NK-92 treated with Interleukin-12 subunit alpha and Interleukin-12 subunit beta, amount 100 ng/mL, for 24 hours (cell line): ENCODE measurements around the gene TSPAN14.
A peak's percentile ranks its signal among the peaks of the same experiment; 100 is the strongest.

Source experiments
- DNase-seq: peaks from one replicate; lab custom pipeline; 2025; lab: John Stamatoyannopoulos, UW

TSPAN14 gene

GRCh38 chr10:80487791-80488538, 33.9 kb downstream of the TSPAN14 start:
- DNase-seq, result peak; percentile 82

DNA sequence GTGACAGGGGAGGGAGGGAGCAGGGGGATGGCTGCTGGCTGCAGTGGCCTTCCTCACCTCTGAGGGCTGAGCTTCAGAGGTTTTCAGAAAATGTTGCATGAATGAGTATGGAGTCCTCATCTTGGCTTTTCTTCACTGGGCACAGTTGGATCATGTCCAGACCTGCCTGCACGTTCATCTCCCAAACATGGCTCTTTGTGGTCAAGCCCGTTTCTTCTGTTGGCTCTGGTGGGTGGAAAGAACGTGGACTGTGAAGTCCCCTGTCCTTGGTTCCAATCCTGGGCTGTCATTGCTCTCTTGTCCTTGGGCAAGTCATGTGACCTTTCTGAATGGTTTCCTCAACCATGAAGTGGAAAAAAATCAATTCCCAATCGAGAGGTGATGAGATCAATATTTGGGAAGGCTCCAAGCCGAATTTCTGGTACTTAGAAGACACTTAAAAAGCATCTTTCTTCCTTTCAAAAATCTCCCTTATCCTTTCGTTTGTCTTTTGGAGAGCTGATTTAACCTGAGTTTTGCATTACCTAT, 34.5 kb downstream of the TSPAN14 start:
- no peak for DNase-seq

DNA sequence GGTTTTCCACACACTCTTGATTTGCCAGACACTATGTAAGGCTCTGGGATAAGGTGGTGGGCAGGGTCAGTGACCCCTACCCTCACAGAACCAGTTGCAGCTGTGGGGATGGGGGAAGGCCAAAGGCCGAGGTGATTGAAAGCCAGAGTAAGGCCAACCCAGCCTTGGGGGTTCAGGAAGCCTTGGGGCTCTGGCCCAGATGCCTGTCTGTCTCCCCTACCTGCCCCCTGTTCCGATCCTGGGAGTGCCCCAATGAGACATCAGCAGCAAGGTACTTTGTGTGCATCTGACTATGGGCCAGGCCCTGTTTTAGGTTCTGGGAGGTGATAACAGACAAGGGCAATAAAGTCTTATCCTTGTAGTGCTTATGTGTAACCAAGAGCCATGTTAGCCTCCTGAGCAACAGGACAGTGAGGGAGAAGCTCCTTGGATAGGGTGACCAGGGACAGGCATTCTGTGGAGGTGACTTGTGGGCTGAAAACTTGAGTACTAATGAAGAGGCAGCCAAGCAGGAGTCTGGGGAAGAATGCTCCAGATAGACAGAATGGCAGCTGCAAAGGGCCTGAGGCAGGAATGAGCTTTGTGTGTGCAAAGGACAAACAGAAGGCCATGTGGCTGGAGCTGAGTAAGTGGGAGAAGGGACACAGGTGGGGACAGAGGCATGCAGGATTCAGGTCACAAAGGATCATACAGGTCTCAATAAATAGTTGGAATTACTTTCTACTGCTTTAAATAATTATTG, 35.4 kb downstream of the TSPAN14 start:
- DNase-seq, result no peak

DNA sequence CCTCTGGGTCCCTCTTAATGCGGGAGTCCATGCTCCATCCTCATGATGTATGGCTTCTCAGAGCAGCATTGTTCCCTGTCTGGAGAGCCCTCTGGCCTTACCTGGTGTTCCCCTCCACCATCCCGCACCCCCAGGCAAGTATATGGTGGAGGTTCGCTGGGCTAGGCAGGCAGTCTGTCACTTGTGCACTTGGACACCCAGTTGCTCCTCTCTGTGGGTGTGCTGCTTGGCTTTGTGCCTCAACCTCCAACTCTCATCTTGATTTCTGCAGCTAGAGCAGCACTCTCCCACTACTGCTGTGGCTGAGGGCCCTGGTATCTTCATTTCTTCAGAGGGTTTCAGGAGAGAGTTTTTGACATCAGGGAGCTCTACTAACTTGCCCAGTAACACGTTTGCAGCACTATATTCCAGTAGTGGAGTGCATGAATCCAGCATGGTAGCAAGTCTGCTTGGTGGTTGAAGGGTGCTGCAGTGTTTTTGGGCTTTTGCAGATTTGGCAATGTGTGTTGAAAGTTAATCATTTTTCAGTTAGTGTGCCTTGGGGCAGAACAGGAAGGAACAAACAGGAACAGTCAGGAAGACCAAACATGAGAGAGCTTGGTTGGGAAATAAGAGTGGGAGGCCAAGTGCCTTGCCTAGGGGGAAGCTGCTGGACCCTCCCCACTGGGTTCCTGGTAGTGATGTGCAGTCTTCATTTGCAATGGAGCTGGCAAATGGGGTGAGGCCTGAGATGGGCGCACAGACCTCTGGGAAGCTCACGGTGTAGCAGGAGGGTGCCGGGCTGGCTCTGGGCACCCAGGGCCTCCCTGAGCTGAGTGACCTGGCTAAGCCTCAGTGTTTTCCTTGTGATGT, 37.4 kb downstream of the TSPAN14 start:
- no peak for DNase-seq

- DNase-seq, result no peak
These were observed 38.9 kb downstream of the TSPAN14 start for GRCh38 chr10:80492848-80493521.

- DNase-seq, result no peak
These were observed 39.5 kb downstream of the TSPAN14 start for GRCh38 chr10:80493522-80494051.

- no peak for DNase-seq
These were observed 42.6 kb downstream of the TSPAN14 start for GRCh38 chr10:80496555-80497172.

GRCh38 chr10:80497187-80498077, 43.3 kb downstream of the TSPAN14 start:
- peak; percentile 17 for DNase-seq

GRCh38 chr10:80498078-80498832, 44.1 kb downstream of the TSPAN14 start:
- no peak for DNase-seq

- peak; percentile 84 for DNase-seq
These were observed 45.0 kb downstream of the TSPAN14 start for GRCh38 chr10:80498833-80499741.

DNA sequence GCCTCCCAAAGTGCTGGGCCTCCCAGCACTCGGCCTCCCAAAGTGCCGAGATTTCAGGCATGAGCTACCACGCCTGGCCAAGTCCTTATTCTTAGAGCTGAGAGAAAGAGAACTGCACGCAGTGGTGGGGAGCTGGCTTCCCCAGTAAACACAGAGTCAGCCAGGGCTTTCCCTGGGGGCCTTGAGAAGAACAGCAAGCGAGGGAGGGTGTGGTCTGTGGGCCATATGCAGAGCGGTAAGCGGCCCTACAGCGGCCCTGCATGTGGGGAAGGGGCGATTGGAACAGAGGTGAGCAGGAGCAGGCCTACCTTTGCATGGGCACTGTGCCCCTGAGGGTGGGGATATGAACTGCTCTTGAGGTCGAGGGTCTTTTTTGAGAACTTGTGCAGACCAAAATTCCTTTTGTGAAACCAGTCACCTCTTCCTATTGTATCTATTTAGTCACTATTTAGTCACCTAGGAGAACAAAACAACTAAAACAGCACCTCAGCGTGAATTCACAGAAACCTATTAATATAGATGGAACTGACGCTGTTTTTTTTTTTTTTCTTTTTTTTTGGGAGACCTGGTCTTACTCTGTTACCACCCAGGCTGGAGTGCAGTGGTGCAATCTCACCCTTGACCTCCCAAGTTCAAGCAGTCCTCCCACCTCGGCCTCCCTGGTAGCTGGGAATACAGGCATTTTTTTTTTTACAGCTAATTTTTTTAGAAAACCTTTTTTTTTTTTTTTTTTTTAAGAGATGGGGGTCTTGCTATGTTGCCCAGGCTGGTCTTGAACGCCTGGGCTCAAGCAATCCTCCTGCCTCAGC, 46.7 kb downstream of the TSPAN14 start:
- DNase-seq, result no peak

- DNase-seq, result no peak
These were observed 47.3 kb downstream of the TSPAN14 start for GRCh38 chr10:80501381-80501912.

DNA sequence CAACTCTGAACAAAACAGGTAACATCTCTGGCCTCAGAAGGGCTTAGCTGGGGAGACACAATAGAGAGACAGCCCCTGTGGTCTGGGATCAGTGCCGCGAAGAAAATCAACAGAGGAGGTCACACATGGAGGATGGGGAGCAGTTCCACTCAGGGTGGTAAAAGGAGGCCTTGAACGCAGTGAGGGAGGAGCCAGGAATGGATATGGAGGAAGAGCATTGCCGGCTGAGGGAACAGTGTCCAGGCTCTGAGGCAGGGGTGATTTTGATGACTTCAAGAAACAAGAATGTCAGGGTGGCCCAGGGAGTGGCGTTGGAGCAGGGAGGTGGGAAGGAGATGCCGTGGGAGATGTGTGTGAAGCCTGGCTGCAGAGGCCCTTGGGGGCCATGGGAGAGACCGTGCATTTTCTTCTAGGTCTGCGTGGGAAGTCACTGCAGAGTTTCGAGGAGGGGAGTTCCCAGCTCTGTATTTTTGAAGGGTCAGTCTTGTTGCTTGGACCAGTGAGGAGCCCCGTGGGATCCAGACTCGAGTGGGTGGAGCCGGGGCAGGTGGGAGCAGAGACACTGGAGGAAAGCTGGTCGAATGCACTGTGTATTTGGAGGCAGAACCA, 47.9 kb downstream of the TSPAN14 start:
- no peak for DNase-seq

DNA sequence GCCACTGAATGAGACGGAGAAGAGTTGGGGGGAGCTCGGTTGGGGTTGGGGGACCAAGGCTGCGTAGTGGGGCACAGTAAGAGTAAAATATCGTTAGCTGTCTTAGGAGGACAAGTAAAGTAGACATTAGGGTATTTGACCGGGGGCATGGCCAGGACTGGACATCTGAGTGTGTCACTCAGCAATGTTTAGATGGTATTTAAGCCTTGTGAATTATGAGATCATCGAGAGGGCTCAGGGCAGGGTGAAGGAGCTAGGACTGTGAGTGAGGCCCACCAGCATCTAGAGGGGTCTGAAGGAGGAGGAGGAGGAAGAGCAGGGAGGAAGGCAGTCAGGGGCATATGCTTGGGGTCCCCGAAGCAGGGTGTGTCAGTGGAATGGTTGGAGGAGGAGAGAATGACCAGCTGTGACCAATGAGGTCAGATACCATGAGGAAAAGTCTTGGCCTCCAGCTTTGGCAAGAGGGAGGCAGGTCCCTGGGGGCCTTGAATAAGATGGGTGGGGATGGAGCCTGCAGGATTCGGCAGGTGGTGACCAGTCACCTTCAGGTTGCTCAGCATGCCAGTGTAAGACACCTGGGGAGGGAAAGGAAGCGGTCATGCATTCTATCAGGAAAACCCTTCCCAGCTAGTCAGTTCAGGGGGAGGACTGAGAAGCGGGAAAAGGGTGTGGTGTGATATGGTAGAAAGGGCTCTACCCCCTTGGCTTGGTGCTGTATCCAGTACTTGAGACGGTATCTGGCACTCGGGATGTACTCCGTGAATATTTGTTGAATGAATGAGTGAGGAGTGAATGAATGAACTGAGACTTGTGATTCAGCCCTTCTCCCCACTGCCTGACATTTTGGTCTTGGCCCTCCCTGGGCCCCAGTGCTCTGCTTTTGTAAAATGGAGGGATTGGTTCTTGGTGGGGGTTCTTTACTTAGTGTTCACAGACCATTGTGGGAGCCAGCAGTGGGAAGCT, 48.8 kb downstream of the TSPAN14 start:
- DNase-seq, result no peak

DNA sequence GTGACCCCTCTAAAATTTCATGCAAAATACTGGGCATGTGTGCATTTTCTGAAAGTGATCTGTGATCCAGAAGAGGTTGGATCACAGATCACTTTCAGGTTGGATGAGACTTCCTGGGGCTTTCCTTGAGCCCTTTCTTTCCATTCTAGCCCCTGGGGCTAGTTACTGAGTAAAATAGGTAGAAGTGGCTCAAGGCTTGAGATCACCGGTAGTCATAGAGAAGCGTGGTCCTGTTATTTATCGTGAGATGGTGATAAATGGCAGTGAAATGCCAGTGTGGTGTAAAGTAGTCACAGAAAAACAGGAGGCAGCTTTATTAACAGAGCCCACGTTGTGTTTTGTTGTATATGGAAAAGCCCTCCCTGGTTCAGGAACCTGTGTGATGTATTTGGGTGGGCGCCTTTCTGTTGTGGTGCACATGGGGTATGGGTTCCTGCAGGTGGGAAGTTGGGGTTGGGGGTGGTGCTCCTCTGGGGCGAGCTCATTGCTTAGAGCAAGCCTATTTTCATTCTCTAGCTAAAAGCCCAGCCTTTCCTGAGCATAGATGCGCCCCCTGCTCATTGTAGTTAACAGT, 49.6 kb downstream of the TSPAN14 start:
- no peak for DNase-seq
